Dermis blood vessel endothelial cell (primary cell): ENCODE data around the gene APP. TPM values are rescaled to one million over a fixed set of nuclear protein-coding genes. Genes with fewer than 3 reads are reported as not detected.
A peak's percentile ranks its signal among the peaks of the same experiment; 100 is the strongest.

ENCODE experiments used
- DNase-seq: peaks from one replicate; pipeline ENCODE4 v3.0.0; 2010
- total RNA-seq: library from RNA; depleted of rRNA; stranded (reverse); fragments of >200 nt; gene quantifications from 2 replicates; pipeline ENCODE4 v1.2.3, GENCODE V29; 2014

The APP gene
- total RNA-seq, 1 donor from 2014 or later, result 1,370 TPM

DNA sequence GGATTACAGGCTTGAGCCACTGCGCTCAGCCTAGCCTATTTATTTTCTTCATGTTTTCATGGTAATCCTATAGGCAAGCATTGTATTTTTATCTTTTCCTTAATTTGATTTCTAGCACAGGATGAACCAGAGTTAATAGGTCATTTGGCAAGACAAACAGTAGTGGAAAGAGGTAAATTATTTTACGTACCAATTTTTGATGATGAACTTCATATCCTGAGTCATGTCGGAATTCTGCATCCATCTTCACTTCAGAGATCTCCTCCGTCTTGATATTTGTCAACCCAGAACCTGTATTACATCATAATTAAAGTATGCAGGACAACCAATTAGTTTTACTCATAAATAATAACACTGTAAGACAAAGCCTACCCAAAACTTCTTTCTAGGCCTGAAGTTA, 273.2 kb downstream of the APP start:
- DNase-seq, result no peak

DNA sequence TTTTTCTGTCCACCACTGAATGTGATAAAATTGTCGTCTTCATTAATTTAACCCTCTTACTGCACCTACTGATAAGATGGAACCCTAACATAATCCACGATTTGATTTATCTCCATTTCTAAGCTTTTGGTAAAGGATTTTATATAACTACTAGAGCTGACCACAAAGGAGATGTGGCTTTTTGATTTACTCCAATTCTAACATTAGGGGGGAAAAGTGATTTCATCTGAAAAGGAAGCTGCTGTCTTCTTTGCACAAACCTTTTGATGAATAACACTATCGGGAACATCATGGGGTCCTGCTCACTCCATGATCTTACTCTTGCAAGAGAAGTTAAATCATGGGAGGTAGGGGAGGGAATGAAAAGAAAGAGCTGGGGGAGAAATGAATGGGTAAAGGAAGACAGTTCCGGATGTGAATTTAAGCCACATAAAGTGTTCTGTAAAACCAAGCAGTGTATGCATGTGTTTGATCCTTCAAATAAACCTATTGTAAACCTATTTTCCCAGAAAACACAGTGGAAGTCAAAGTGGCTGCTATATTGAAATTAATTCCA, 274.0 kb downstream of the APP start:
- no peak for DNase-seq

DNA sequence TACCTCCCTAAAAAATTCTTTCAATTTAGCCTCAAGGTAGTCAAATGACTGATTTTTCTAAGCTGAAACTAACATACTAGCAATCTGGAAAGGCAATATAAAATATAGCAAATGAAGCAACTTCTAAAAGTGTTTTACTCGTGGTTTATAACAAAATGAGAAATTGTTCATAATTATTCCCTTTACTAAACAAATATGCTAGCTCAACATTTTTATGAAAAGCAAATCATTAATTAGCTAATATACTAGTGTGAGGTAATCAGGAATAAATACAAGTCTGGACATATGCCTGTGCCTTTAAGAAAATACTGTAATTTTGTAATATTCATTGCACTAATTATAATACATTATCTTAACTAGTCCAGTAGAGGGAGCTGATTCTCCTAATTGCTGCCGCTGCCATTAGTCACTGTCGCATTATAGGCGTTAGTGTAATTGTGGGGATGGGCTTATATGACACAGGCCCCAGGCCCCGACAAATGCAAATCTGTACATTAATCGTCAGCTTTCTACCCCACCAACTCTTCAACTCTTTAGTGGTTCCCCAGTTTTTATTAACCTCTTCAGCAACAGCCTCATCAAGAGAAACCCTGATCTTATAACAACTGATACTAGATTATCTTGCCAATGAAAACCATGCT, 274.9 kb downstream of the APP start:
- peak; percentile 71 for DNase-seq

DNA sequence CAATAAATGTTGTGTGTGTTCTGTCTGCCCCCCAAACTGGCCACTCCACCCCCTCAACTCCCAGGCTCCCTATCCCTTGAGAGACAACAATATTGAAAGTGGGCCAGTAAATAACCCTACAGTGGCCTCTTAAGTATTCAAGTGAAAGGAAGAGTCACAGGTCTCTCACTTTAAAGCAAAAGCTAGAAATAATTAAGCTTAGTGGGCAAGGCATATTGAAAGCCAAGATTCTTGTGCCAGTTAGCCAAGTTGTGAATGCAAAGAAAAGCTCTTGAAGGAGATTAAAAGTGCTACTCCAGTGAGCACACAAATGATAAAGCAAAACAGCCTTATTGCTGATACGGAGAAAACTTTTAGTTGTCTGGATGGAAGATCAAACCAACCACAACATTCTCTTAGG, 277.4 kb downstream of the APP start:
- no peak for DNase-seq

DNA sequence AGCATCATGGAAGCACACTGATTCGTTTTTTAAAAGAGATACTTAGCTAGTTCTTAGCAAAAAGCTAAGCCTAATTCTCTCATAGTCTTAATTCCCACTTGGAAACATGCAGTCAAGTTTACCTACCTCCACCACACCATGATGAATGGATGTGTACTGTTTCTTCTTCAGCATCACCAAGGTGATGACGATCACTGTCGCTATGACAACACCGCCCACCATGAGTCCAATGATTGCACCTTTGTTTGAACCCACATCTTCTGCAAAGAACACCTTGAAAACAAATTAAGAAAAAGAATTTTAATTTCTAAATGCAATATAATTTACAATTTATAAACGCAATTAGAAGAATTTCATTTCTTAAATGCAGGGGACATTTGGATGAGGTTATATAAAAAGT, 279.0 kb downstream of the APP start:
- DNase-seq, result no peak

DNA sequence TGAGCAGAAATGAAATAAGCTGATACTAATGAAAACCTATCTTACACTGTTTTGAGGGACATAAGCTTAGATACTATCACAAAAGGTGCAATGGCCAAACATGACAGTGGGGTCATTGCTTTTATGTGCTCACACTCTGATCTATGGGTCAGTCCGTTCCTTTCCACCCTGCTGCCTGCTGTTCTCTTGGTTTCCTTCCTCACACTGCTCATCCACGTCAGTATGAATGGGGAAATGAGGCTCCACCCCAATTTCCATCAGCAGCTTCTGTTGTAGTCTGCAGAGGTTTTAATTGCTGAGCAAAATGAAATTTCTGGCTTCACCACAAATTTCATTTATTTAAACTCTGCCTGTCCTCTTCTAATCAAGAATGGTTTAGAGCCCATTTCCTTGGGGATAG, 280.6 kb downstream of the APP start:
- DNase-seq, result peak; percentile 54

DNA sequence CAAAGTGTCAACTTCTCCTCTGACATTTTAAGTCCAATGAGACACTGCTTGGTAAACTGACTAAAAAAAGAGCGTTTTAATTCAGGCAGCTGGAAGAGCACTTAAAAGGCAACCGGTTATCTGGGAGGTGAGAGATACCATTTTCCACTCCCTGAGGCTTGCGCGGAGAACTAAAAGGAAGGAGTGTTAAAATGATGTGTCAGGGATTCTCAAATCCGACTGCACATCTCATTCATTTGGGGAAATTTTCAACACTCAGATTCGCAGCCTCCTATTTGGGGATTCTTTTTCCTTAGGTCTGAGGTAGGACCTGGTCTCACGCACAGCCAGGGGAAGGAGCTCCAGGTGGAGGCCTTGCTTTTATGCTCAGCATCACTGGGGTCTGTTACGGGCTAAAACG, 281.9 kb downstream of the APP start:
- no peak for DNase-seq

DNA sequence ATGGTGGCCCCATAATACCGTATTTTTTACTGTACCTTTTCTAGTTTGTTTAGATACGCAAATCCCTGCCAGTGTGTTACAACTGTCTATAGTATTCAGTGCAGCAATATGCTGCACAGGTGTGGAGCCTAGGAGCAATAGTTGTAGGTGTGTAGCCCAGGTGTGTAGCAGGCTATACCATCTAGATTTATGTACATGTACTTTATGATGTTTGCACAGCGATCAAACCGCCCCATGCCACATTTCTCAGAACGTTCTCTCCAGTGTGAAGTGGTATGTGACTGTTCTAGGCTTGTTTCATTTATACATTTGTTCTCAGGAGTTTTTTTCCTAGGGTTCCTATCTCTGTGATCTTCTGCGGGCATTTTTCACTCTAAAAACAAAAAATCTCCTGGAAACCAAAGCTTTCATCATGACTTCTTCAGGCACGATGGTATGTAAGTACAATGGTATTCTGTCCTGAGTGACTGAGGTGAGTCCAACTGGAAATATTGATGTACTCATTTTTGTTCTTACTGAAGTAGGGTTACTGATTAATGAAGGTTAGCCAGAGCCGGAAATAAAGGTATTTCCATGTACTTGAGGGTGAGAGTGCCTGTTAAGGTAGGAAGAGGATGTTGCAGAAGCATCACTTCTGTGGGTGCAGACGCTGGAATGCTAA, 282.8 kb downstream of the APP start:
- no peak for DNase-seq

DNA sequence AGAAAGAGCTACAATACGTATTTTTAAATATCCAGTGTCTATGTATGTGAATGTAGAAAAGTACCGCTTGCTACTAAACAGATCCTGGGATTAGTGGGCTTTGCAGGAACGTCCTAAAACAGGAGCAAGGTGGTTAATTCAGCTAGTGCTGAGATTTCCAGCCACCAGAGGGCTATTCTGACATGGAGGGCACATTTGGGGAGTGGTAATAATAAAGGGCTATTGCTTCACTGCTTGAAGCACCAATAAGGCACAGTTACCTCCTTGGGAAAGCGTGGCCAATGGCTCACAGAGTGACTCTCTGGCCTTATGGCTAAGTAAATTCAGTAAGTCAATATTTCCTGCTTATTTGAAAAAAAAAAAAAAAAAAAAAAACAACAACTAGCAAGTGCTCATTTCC, 283.4 kb downstream of the APP start:
- DNase-seq, result peak; percentile 38

DNA sequence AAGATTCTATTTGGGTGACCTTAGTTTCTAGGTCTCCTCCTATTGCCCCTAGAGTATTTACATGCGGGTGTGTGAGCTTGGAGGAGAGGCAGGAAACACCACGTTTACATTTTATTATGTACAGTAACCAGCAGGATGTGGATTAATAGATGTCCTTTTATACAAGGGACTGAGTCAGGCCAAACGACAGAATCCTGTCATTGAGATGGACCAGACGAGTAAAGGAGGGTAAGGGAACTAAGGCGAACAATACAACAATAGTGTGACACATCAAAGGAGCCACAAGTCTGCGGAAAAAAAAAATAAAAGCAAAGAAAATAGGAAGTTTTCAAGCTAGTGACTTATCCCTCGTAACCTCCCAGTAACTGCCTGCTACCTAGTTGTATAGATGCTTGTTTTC, 284.7 kb downstream of the APP start:
- DNase-seq, result peak; percentile 85

DNA sequence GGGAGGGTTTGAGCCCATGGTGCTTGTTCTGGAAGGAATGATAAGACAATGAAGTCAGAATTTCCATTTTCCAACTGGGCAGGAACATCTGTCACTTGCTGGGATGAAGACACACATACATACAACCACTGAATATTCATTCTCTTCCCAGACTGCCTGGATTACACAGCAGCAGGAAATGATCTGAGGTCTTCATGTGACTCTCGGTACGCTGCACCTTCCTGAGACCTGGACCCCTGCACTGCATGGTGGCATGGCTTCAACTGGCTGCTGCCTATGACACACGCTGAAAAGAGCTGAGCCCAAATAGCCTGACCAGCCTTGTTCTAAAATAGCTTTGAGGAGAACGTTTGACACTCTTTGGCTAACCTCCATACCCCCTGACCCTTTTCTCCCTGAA, 285.2 kb downstream of the APP start:
- DNase-seq, result peak; percentile 68

DNA sequence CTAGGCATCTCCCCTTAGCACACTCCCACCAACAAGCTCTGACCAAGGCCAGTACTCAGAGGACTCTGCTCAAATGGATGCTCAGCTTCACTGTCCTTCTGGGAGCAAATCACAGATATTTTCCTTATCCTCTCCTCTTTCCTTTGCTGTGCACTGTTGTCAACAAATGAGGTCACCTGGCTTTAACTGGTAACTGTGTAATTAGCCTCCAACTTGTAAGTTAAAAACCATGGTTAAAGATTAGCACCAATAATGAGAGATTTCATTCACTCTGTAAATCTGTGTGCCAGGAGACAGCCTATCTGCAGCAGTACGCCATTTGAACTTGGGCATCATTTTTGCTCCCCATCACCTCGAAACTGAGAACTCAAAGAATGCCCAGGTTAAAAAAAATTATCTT, 286.3 kb downstream of the APP start:
- DNase-seq, result no peak

DNA sequence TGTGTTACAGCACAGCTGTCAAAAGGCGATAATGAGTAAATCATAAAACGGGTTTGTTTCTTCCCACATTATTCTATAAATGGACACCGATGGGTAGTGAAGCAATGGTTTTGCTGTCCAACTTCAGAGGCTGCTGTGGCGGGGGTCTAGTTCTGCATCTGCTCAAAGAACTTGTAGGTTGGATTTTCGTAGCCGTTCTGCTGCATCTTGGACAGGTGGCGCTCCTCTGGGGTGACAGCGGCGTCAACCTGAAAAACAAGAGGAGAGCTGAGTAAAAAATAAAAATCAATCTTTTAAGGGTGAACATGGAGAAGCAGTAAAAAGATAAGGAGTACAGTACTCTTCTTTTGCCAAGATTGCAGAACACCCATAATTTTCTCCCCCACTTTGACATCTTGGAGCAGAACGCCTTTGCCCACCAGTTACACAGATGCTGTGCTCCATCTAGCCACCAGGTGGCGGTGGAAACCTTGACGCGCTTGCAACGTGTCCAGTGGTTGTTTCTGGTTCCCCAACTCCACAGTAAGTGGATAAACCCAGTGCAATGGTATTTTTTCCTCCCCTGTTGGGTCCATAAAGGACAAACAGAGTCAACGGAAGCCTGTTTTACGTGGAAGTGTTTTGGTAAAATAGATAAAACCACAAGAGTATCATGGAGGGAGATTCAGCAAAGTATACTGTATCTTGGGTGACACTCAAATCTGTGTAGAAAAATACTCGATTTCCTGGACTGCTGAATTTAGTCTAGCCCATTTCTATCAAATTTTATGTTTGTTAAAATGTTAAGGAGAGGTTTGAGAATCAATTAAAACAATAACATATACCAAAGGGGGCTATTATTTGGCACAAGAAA, 288.8 kb downstream of the APP start:
- DNase-seq, result peak; percentile 88

DNA sequence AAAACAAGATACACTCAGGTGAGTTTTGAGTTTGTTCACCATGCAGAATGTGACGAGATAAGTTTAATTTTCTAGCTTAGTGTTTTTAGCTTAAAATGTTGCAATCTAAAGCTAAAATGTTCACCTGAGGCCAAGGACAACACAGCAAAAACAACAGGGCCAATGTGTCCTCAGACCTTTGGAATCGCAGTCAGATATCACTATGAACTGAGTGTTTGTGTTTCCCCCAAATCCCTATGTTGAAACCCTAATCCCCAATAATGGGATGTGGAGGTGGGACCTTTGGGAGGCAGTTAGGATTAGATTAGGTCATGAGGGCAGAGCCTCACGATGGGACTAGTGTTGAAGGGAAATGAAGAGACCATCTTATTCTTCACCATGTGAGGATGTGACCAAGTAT, 291.4 kb downstream of the APP start:
- DNase-seq, result no peak

DNA sequence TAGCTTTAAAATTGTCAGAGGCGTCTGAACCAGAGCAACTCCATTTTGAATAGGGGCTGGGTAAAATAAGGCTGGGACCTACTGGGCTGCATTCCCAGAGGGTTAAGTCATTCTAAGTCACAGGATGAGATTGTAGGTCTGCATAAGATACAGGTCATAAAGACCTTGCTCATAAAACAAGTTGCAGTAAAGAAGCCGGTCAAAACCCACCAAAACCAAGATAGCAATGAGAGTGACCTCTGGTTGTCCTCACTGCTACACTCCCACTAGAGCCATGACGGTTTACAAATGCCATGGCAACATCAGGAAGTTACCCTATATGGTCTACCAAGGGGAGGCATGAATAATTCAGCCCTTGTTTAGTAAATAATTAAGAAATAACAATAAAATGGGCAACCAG, 292.2 kb downstream of the APP start:
- DNase-seq, result no peak

DNA sequence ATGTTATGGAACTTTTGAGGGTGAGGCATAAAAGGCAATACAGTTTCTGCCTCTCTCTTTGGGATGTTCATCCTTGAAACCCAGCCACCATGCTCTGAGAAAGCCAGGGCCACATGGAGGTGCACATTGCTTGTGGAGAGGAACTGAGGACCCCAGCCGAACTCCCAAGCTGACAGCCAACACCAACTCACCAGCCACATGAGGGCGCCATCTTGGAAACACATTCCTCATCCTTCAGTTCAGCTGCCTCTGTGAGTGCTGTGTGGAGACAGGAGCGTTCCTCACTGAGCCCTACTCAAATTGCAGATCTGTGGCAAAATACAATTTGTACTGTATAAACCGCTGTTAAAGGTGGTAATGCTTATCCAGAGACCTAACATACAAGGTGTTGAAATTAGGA, 298.3 kb downstream of the APP start:
- no peak for DNase-seq

DNA sequence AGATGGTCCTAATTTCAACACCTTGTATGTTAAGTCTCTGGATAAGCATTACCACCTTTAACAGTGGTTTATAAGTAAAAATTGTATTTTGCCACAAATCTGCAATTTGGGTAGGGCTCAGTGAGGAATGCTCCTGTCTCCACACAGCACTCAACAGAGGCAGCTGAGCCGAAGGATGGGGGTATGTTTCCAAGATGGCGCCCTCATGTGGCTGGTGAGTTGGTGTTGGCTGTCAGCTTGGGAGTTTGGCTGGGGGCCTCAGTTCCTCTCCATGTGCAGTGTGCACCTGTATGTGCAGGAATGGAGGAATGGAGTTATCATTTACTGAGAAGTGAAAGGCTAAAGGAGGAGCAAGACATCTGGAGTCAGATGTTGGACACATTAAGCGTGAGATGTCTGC, 299.0 kb downstream of the APP start:
- peak; percentile 26 for DNase-seq

DNA sequence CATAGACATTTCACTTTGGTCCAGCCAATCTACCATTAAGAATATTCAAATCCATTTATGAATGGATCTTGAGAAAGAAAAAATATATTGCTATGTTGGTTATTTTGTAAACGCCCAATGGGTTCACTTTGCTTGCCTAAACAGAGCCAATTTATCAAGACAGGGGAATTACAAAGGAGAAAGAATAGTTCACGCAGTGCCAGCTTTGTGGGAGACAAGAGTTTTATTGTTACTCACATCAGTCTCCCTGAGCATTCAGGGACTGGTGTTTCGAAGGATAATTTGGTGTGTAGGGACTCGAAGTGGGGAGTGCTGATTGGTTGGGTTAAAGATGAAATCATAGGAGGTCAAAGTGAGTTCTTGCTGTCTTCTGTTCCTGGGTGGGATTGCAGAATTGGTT, 300.5 kb downstream of the APP start:
- DNase-seq, result no peak

DNA sequence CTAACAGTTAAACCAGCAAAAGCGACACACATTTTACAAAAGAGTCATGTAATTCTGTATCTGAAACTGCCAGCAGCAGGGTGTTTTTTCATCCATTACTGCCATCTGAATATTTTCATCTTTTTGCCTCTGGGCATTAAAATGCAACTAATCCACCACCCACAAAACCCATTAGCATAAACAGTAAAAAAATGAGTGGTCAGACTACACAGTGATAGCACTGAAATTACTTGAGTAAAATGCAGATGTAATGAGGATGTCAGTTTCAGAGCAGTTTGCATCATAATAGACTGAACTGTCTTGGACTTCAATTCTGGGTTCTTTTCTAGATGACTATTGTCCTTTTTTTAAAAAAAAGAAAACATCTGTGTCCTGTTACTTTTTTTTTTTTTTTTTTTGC, 303.5 kb downstream of the APP start:
- no peak for DNase-seq

DNA sequence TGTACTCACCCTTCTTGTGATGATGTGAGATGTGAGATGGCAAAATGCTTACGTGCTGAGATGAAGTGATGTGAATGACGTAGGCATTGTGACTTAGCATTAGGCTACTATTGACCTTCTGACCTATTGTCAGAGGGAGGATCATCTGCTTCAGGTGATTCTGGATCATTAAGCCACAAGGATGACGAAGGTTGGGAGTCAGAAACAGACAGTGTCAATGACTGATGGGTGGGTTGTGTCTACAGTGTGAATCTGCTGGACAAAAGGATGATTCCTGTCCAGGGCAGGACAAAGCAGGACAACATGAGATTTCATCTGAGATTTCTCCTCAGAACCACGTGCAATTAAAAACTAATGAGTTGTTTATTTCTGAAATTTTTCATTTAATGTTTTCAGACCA, 306.8 kb downstream of the APP start:
- DNase-seq, result no peak

DNA sequence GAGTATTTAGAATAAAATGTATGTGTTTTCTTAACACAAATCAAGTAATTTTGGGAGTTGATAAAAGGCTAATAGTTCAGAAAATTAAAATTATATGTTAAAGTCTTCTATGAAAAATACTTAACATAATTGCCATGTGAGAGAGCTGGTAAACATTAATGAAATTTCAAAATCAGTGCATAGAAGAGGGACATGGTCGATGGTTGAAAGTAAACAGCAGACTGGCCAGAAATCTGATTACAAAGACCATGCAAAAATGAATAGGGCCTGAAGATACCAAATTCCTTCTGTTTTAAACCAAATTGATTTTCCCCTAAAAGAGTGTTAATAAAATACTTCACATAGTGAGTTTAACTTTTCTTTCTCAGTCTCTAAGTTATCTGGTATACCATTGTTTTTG, 307.5 kb downstream of the APP start:
- DNase-seq, result no peak

DNA sequence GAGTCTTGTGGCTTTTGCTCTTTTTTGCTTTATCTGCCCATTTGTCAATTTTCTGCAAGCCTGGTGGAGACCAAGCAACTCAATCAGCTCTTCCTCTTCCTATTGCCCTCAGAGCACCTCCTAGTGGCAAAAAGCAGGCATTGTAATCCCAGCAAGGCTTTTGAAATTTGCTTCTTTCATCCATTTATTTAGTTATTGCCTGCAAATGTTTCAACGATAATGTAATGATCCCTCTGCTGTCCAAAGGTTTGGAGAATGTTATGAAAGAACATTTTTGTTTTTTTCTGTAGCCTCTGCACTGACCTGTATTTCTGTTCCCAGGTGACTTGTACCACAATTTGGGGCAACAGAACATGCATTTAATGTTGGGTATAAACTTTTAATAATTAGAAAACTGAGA, 308.0 kb downstream of the APP start:
- peak; percentile 47 for DNase-seq

DNA sequence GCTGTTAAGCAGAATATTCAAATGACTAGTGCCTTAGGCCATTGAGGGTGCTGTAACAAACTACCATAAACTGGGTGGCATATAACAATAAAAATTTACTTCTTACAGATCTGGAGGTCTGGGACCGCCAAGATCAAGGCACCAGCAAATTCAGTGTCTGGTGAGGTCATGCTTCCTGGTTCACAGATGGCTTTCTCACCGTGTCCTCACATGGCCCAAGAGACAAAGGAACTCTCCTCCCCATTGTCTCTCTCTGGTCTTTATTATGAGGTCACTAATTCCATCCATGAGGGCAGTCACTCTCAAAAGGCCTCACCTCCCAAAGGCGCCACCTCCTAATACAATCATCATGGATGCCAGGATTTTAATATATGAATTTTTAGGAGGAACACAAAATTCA, 308.5 kb downstream of the APP start:
- DNase-seq, result peak; percentile 46
